Skeletal muscle cell (primary cell): ENCODE results near the gene TUBB2A.
"Not testable (repeated sequence)": the region's sequence is repeated elsewhere in the genome, so short reads cannot be mapped to it uniquely, and the experiment has no call there.

ENCODE experiments used
- DNase-seq: peaks from one replicate; pipeline ENCODE4 v3.0.0-alpha.2; 2010; ENCODE audit warnings: low read depth
- H3K4me3 ChIP-seq: 2 replicates; pipeline ENCODE4 v1.5.1; 2011; ENCODE audit warnings: low read depth, mild to moderate bottlenecking, control low read depth, low read length, moderate library complexity

Gene TUBB2A

DNA sequence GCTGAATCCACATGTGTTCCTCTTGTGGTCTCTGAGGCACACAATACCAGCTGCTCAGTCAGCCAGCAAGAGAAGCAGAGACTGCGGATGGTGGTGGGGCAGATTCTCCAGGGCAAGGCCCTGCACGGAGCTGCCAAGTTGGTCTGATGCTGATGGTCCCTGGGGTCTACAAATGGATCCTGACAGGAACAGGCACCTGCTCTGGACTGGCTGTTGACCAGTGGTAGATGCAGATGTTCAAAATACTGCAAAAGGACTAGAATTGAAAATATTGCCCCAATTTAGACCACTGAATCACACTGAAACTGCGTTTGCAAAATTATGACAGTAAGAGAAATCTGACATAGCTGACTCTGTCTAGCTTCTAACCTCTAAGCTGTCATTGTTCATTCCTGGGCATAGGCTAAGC is 29.6 kb upstream of the TUBB2A start:
- no peak for DNase-seq
- no peak overlapping the region for H3K4me3 ChIP-seq

DNA sequence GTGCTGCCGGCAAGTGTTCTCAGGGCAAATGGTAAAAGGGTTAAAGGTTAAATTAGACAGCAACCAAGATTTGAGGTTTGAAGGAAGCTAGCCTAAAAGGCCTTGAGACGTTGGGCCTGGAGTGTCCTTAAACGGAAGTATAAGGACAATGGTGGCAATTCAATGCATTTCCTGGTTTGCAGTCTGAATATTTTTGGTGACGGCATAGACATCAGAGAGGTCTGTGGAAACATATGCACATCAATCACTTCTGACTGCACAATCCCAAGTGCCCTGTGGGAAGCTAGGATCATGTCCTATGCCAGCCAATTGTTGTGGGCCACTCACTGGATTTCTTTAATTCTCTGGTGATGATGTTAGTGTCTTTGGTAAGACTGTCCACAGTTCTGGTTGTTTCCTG is 25.7 kb upstream of the TUBB2A start:
- DNase-seq, result no peak
- H3K4me3 ChIP-seq, result no peak overlapping the region

DNA sequence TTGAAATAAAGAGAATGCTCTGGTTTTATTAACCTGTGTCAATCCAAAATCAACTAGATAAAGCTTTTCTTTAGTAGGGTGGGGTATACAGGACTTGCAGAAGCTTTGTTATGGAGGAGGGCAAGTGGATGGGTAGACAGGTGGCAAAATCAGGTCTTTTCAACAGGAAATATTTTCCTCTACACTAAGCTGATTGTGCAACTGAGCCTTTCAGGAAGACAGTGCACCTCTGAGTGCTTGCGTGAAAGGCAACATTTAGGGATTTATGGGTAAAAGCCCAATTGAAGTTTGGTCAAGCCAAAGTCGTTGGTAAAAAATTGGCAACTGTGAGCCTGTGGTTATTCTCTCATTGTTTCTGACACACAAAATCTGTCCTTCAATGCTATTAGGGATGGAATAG is 23.8 kb upstream of the TUBB2A start:
- no peak for DNase-seq
- no peak overlapping the region for H3K4me3 ChIP-seq

DNA sequence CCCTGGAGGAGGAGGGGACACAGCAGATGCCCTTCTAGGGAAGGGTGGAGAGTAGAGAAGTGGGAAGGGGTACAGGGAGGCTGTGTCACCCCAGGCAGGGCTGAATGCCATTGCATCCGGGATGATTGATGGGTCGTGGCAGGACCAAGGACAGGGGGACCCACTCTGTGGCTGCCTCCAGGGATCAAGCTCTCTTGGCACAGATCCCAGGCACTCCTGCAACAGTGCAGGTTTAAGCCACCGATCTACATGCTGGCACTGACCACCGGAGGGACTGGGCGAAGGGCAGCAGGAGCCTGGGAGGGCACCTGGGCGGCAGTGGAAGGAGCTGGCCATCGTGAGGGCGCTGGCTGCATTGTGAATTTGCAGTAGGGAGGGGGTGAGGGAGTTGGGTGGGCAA is 22.6 kb upstream of the TUBB2A start:
- DNase-seq, result not testable (repeated sequence)
- H3K4me3 ChIP-seq, result peak overlapping the region; percentile 25

DNA sequence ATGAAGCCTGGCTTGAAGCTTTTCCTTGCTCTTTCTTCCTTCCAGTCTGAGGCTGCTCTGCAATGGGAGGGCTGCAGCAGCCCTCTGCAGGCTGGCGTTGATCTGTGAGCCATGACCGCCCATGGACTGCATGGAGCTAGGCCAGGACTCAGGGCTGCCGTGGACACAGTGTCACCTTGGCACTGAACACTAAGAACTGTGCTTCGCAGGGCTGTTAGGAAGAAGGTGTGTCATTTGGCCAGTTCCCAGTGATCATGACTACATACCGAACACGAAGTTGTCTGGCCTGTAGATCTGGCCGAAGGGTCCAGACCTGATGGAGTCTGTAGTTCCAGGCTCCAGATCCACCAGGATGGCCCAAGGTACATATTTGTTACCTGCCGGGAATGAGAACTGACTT is 21.3 kb upstream of the TUBB2A start:
- not testable (repeated sequence) for DNase-seq, H3K4me3 ChIP-seq

DNA sequence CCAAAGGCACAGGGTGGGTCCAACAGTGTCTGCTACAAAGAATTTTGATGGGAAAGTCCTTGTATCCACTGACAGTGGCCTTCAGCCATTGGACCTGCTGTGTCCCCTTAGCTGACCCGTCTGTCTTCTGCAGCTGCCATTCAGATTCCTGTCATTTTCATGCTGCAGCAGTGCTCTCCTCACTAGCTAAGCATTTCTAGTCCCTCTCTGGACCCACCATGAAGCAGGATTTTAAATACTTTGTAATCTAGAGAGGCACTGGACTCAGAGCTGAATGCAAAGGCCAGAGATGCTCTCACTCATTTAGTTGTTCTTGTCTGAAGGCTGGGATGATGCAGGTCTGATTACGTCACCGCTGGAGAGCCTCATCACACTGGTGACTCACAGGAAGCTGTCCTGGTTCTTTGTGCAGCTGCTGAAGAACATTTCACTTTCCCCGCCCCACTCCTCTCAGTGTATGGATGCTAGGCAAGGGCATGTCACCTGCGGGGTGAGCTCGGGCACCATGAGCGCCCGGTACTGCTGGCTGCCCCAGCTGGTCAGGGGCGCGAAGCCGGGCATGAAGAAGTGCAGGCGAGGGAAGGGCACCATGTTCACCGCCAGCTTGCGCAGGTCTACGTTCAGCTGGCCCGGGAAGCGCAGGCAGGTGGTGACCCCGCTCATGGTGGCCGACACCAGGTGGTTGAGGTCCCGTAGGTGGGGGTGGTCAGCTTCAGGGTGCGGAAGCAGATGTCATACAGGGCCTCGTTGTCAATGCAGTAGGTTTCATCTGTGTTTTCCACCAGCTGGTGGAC is 19.4 kb upstream of the TUBB2A start:
- DNase-seq, result peak; percentile 80

DNA sequence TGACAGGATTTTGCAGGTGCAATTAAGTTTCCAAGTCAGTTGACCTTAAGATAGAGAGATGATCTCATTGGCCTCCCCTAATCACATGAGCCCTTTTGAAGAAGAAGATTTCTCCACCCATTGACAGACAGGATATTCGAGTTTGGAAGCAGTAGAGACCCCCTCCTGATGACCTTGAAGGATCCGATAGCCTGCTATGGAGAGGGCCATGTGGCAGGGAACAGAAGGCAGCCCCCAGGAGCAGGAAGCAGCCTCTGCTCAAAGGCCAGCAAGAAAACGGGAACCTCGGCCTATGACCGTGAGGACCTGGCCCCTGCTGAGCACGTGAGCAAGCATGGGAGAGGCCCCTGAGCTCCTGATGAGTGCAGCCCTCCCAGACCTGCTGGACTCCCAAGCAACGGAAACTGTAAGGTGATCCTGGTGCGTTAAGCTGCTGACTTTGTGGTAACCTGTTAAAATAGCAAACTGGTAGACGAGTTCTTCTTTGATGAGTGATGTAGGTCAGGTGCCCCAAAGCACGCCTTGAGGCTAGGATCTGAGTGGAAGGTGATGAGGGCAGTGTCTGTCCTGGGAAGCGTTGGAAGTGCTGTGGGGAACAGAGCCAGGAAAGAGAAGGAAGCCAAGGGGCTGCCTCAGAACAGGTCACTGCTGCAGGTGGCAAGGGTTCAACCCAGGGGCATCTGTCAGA is 18.5 kb upstream of the TUBB2A start:
- no peak overlapping the region for H3K4me3 ChIP-seq
- no peak for DNase-seq

More for the DNA sequence above, 19.4 kb upstream of the TUBB2A start:
- H3K4me3 ChIP-seq, result no peak overlapping the region

DNA sequence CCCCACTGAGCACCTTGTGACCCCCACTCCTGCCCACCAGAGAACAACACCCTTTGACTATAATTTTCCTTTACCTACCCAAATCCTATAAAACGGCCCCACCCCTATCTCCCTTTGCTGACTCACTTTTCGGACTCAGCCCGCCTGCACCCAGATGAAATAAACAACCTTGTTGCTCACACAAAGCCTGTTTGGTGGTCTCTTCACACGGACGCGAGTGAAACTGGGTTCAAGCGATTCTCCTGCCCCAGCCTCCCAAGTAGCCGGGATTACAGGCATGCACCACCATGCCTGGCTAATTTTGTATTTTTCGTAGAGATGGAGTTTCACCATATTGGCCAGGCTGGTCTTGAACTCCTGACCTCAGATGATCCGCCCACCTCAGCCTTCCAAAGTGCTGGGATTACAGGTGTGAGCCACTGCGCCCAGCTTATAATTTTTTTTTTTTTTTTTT is 16.3 kb upstream of the TUBB2A start:
- not testable (repeated sequence) for DNase-seq, H3K4me3 ChIP-seq

DNA sequence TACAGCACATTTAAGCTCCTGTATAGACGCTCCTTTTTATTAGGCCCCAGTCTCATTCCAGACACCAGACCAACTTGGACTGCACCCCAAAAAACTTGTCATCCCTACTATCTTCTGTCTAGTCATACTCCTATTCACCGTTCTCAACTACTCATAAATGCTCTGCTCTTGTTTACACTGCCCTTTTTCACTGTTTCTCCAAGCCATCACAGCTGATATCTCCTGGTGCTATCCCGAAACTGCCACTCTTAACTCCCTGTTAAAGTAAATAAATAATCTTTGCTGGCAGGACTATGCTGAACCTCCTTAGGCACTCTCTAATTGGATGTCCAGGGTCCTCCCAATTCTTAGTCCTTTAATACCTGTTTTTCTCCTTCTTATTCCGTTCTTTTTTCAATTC is 15.4 kb upstream of the TUBB2A start:
- not testable (repeated sequence) for H3K4me3 ChIP-seq, DNase-seq

DNA sequence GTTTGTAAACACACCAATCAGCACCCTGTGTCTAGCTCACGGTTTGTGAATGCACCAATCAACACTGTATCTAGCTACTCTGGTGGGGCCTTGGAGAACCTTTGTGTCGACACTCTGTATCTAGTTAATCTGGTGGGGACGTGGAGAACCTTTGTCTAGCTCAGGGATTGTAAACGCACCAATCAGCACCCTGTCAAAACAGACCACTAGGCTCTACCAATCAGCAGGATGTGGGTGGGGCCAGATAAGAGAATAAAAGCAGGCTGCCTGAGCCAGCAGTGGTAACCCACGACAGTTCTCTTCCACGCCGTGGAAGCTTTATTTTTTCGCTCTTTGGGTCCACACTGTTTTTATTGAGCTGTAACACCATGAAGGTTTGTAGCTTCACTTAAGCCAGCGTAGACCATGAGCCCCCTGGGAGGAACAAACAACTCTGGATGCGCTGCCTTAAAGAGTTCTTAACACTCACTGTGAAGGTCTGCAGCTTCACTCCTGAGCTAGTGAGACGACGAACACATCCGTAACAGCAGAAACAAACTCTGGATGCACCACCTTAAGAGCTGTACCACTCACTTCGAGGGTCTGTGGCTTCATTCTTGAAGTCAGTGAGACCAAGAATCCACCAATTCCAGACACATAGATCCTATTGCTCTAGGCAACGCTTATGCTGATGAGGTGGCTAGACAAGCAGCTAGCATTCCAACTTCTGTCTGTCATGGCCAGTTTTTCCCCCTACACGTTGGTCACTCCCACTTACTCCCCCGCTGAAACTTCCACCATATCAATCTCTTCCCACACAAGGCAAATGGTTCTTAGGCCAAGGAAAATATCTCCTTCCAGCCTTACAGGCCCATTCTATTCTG is 14.2 kb upstream of the TUBB2A start:
- peak; percentile 21 for DNase-seq
- H3K4me3 ChIP-seq, result not testable (repeated sequence)

DNA sequence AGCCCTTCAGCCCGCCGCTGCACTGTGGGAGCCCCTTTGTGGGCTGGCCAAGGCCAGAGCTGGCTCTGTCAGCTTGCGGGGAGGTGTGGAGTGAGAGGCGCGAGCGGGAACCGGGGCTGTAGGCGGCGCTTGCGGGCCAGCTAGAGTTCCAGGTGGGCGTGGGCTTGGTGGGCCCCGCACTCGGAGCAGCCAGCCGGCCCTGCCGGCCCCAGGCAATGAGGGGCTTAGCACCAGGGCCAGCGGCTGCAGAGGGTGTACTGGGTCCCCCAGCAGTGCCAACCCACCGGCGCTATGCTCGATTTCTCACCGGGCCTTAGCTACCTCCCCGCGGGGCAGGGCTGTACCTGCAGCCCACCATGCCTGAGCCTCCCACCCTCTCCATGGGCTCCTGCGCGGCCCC is 13.3 kb upstream of the TUBB2A start:
- H3K4me3 ChIP-seq, DNase-seq: not testable (repeated sequence)

DNA sequence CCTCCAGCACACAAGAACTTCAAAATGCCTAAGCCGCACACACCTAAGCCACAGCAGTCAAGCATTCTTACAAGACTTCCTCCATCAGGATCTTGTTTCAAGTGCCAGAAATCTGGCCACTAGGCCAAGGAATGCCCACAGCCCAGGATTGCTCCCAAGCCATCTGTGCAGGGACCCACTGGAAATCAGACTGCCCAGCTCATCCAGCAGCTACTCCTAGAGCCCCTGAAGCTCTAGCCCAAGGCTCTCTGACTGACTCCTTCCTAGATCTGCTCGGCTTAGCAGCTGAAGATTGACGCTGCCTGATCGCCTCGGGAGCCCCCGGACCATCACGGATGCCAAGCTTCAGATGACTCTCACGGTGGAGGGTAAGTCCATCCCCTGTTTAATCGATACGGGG is 10.7 kb upstream of the TUBB2A start:
- DNase-seq, H3K4me3 ChIP-seq: not testable (repeated sequence)

DNA sequence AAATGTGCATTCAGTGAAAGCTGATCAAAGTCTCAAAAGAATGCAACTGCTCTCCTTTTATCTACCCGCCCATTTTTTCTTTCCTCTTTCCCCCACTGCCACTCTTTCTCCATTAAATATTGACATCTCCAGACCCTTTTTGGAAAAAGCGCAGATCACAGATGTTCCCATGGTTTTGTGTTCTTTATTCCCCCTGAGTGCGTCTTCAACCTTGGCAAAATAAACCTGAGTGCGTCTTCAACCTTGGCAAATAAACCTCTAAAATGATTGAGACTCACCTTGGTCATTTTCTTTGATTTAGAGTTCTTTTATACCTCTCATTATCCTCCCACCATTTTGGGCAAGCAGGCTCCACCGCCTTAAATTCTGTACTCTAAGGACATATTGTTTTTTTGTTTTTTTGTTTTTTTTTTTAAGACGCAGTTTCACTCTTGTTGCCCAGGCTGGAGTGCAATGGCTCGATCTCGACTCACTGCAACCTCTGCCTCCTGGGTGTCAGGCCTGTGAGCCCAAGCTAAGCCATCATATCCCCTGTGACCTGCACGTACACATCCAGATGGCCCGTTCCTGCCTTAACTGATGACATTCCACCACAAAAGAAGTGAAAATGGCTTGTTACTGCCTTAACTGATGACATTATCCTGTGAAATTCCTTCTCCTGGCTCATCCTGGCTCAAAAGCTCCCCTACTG is 9.3 kb upstream of the TUBB2A start:
- not testable (repeated sequence) for H3K4me3 ChIP-seq, DNase-seq

DNA sequence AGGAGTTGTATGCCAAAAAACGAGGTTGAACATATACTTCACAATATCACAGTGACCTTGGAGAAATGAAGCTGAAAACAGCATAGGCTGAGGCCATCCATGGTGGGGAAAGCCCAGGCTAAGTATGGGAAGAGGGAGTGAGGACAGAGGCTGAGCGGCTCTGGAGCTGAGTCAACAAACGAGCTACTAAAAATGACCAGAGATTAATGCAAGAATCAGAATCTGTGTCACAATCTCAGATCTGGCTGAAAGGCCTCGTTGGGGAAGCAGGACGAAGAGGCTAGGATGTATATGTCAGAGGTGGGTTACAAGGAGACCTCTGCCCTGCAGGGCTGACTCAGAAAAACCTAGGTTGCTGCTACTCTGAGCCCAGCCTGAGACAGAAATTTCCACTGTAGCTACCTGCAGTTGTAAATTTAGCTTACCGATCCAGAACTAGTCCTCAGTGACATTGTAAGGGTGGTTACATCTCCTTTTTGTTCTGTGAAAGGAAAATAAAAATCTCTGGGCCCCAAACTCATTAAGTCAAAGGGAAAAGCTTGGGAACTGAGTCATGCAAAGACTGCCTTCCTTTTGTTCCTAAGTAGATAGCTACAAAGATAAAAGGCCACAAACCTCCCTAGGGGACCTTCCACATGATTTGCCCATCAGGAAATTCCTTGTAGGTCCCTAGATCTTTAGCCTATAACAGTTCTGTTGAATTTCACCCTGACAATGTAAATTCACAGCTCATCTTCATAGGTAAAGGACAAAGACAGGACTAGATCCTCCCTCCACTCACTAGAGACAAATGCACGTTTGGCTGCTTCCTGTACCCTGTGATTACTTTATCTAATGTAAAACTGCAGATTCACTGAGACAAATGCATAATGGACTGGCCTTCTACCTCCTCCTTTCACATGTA is 8.5 kb upstream of the TUBB2A start:
- no peak for DNase-seq
- H3K4me3 ChIP-seq, result no peak overlapping the region

DNA sequence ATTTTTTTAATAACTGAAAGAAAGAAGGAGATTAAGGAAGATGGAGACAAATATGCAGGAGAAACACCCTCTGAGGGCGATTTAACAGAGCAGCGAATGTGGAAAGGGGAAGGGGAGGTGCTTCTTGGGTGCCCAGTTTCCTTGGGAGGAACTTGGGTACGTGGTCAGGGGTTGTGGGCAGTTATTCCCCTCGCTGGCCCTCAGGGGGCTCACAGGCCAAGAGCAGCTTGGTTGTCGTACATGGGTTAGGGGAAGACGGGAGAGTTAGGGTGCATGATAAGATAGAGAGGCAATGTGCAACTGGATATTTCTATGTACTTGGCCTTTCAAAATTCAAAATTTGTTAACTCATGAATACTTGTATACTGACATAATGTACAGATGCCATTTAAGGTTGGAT is 7.0 kb upstream of the TUBB2A start:
- DNase-seq, result no peak
- H3K4me3 ChIP-seq, result no peak overlapping the region

DNA sequence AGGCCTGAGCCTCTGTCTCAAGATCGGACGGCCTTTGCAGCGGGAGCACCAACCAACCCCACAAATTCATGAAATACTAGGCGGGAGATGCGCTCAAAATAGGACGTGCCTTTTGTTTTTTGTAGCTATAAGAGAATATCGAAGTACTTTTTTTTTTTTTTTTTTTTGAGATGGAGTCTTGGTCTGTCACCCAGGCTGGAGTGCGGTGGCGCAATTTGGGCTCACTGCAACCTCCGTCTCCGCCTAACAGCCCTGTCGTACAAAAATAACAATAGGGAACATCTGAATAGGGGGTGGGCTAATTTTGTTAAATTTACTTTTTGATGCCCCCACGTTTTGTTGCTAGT is 5.9 kb upstream of the TUBB2A start:
- DNase-seq, result no peak
- peak overlapping the region; percentile 73 for H3K4me3 ChIP-seq

DNA sequence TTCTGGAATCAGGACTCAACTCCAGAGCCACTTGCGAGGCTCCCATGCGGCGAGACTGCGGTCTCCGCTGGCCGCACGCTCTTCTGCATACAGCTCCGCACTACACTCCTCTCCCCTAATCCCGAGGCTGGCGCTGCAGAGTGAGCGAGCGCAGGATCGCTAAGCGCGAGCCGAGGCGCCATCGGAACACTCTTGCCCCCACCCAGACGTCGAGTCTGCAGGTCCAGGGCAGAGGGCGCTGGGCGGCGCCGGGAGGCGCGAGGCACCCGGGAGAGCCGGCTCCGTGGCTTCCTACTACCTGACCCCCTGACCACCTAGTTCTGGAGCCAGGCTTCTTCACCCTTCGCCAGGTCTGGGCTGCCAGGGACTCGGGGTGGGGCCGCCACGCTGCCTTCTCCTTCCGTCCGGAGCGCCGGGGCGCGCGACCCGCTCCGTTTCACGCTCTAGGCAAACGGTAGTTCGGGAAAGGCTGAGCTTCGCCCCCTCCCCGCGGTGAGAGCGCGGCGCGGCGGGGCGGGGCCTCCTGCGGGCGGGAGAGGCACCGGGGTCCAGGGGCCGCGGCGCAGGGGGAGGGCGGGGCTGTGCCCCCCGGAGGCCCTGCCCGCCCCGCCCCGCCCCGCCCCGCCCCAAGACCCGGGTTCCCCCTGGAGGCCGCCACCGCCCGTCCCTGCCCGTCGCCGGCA is 5.4 kb upstream of the TUBB2A start:
- H3K4me3 ChIP-seq, result peak overlapping the region; percentile 73
- DNase-seq, result no peak

DNA sequence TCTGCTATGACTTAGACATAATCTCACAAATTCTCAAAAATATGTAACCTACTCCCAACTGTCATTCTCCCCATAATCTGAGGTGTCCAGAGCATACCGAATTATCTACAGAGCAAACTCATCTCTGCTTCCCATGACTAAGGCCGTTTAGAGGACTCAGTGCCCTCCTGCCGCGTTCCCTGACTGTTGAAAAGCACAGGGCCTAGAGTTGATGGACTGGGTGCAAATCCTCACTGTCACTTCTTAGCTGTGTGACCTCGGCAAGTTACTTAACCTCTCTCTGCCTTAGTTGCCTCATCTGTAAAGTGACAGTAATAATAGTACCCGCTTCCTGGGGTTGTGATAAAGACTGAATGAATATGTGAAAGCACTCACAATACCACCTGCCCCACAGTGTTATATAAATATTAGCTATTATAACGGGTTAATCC is 4.7 kb upstream of the TUBB2A start:
- DNase-seq, result no peak
- H3K4me3 ChIP-seq, result peak overlapping the region; percentile 73
